HepG2 (cell line): ENCODE results near the gene ALB. TPM values are rescaled to one million over a fixed set of nuclear protein-coding genes. Genes with fewer than 3 reads are reported as not detected.

Source experiments
- ISL2 ChIP-seq: sonication (generic); formaldehyde crosslinking; IDR thresholded peaks from 2 replicates; pipeline ENCODE4 v1.5.0; 2020; ENCODE audit warnings: missing genetic modification reagents
- ISX ChIP-seq: sonication (generic); formaldehyde crosslinking; conservative IDR thresholded peaks from 2 replicates; pipeline ENCODE4 v1.5.0; 2020; ENCODE audit warnings: missing genetic modification reagents
- KLF11 ChIP-seq: IDR thresholded peaks from 2 replicates; pipeline ENCODE4 v1.6.1; 2016; ENCODE audit warnings: missing compliant biosample characterization
- NCOA5 ChIP-seq: sonication (generic); formaldehyde crosslinking; IDR thresholded peaks from 2 replicates; pipeline ENCODE4 v1.4.0; 2020; ENCODE audit warnings: missing genetic modification reagents
- SOX6 ChIP-seq, 2 experiments: fragments of 450-650 bp in 1 of 2; sonication (generic) in 1 of 2; formaldehyde crosslinking in 1 of 2; IDR thresholded peaks; 2 replicates each; pipeline versions ENCODE4 v1.4.0 to v1.6.1; 2017 to 2020; ENCODE audit warnings: antibody characterized with exemption in 1 of 2, mild to moderate bottlenecking in 1 of 2, missing genetic modification reagents in 1 of 2
- ZEB1 ChIP-seq: IDR thresholded peaks from 2 replicates; pipeline ENCODE4 v1.6.1; 2012; ENCODE audit warnings: mild to moderate bottlenecking, low read depth, inconsistent platforms; ENCODE audit not compliant: insufficient replicate concordance
- ZNF232 ChIP-seq: sonication (generic); formaldehyde crosslinking; IDR thresholded peaks from 2 replicates; pipeline ENCODE4 v1.4.0; 2020; ENCODE audit warnings: missing genetic modification reagents, borderline replicate concordance
- ZNF570 ChIP-seq: sonication (generic); formaldehyde crosslinking; IDR thresholded peaks from 2 replicates; pipeline ENCODE4 v1.4.0; 2020; ENCODE audit warnings: mild to moderate bottlenecking, missing genetic modification reagents, borderline replicate concordance
- ZSCAN29 ChIP-seq: sonication (generic); formaldehyde crosslinking; conservative IDR thresholded peaks from 2 replicates; pipeline ENCODE4 v1.4.0; 2020; ENCODE audit warnings: mild to moderate bottlenecking, missing genetic modification reagents
- polyA plus RNA-seq, 8 experiments: library from polyadenylated mRNA; depleted of rRNA in 3 of 8; stranded (reverse) in 7 of 8; unstranded in 1 of 8; fragments of >200 nt; fragmentation: Illumina TruSeq in 4 of 8; extraction: Trizol in 4 of 8; gene quantifications; 2 replicates each; pipeline versions ENCODE4 v1.2.1 to v1.2.3, GENCODE V29; 2011 to 2016; ENCODE audit warnings: low read depth in 4 of 8, missing spikeins in 1 of 8, mixed read lengths in 1 of 8; ENCODE audit not compliant: insufficient read depth in 1 of 8
- total RNA-seq, 5 experiments: library from RNA; depleted of rRNA; stranded (reverse); fragments of >200 nt; fragmentation: Illumina TruSeq; extraction: Trizol; gene quantifications; 2 replicates each; pipeline ENCODE4 v1.2.3, GENCODE V29; 2016; ENCODE audit warnings: low read depth in 1 of 5
- TF ChIP-seq, protein P1 (sequence below): sonication (generic); formaldehyde crosslinking; IDR thresholded peaks from 2 replicates; pipeline ENCODE4 v1.4.0; 2020; ENCODE audit warnings: missing genetic modification reagents
- TF ChIP-seq, protein P2 (sequence below): sonication (generic); formaldehyde crosslinking; IDR thresholded peaks from 2 replicates; pipeline ENCODE4 v1.8.1; 2023; ENCODE audit warnings: missing genetic modification reagents, mild to moderate bottlenecking, borderline replicate concordance
- TF ChIP-seq, protein P3 (sequence below): sonication (generic); formaldehyde crosslinking; IDR thresholded peaks from 2 replicates; pipeline ENCODE4 v1.4.0; 2020; ENCODE audit warnings: missing genetic modification reagents, borderline replicate concordance
- TF ChIP-seq, protein P4 (sequence below): sonication (generic); formaldehyde crosslinking; IDR thresholded peaks from 2 replicates; pipeline ENCODE4 v1.8.0; 2022; ENCODE audit warnings: mild to moderate bottlenecking, missing genetic modification reagents, borderline replicate concordance

ALB gene
- total and polyA plus RNA-seq, 2 of the 13 experiments (the other 11 are each of a cell fraction or from before 2014, with no cell fraction given) = 22,259 to 22,625 TPM

DNA sequence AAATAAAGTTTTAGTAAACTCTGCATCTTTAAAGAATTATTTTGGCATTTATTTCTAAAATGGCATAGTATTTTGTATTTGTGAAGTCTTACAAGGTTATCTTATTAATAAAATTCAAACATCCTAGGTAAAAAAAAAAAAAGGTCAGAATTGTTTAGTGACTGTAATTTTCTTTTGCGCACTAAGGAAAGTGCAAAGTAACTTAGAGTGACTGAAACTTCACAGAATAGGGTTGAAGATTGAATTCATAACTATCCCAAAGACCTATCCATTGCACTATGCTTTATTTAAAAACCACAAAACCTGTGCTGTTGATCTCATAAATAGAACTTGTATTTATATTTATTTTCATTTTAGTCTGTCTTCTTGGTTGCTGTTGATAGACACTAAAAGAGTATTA lies 370 bp downstream of the ALB start (continued):
- TF ChIP-seq, protein P1, sequence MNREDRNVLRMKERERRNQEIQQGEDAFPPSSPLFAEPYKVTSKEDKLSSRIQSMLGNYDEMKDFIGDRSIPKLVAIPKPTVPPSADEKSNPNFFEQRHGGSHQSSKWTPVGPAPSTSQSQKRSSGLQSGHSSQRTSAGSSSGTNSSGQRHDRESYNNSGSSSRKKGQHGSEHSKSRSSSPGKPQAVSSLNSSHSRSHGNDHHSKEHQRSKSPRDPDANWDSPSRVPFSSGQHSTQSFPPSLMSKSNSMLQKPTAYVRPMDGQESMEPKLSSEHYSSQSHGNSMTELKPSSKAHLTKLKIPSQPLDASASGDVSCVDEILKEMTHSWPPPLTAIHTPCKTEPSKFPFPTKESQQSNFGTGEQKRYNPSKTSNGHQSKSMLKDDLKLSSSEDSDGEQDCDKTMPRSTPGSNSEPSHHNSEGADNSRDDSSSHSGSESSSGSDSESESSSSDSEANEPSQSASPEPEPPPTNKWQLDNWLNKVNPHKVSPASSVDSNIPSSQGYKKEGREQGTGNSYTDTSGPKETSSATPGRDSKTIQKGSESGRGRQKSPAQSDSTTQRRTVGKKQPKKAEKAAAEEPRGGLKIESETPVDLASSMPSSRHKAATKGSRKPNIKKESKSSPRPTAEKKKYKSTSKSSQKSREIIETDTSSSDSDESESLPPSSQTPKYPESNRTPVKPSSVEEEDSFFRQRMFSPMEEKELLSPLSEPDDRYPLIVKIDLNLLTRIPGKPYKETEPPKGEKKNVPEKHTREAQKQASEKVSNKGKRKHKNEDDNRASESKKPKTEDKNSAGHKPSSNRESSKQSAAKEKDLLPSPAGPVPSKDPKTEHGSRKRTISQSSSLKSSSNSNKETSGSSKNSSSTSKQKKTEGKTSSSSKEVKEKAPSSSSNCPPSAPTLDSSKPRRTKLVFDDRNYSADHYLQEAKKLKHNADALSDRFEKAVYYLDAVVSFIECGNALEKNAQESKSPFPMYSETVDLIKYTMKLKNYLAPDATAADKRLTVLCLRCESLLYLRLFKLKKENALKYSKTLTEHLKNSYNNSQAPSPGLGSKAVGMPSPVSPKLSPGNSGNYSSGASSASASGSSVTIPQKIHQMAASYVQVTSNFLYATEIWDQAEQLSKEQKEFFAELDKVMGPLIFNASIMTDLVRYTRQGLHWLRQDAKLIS (CRISPR knock-in tag) = peak; percentile 93
- no peak for TF ChIP-seq ZEB1
- TF ChIP-seq, protein P2, sequence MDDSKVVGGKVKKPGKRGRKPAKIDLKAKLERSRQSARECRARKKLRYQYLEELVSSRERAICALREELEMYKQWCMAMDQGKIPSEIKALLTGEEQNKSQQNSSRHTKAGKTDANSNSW (CRISPR knock-in tag) = no peak
- TF ChIP-seq, protein P3, sequence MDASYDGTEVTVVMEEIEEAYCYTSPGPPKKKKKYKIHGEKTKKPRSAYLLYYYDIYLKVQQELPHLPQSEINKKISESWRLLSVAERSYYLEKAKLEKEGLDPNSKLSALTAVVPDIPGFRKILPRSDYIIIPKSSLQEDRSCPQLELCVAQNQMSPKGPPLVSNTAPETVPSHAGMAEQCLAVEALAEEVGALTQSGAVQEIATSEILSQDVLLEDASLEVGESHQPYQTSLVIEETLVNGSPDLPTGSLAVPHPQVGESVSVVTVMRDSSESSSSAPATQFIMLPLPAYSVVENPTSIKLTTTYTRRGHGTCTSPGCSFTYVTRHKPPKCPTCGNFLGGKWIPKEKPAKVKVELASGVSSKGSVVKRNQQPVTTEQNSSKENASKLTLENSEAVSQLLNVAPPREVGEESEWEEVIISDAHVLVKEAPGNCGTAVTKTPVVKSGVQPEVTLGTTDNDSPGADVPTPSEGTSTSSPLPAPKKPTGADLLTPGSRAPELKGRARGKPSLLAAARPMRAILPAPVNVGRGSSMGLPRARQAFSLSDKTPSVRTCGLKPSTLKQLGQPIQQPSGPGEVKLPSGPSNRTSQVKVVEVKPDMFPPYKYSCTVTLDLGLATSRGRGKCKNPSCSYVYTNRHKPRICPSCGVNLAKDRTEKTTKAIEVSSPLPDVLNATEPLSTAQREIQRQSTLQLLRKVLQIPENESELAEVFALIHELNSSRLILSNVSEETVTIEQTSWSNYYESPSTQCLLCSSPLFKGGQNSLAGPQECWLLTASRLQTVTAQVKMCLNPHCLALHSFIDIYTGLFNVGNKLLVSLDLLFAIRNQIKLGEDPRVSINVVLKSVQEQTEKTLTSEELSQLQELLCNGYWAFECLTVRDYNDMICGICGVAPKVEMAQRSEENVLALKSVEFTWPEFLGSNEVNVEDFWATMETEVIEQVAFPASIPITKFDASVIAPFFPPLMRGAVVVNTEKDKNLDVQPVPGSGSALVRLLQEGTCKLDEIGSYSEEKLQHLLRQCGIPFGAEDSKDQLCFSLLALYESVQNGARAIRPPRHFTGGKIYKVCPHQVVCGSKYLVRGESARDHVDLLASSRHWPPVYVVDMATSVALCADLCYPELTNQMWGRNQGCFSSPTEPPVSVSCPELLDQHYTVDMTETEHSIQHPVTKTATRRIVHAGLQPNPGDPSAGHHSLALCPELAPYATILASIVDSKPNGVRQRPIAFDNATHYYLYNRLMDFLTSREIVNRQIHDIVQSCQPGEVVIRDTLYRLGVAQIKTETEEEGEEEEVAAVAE (CRISPR knock-in tag) = 0 out of 2 replicates have a peak, but pooled peaks have one; percentile 7
- TF ChIP-seq KLF11 (CRISPR knock-in tag) = 0 out of 2 replicates have a peak, but pooled peaks have one; percentile 11
- TF ChIP-seq, protein P4, sequence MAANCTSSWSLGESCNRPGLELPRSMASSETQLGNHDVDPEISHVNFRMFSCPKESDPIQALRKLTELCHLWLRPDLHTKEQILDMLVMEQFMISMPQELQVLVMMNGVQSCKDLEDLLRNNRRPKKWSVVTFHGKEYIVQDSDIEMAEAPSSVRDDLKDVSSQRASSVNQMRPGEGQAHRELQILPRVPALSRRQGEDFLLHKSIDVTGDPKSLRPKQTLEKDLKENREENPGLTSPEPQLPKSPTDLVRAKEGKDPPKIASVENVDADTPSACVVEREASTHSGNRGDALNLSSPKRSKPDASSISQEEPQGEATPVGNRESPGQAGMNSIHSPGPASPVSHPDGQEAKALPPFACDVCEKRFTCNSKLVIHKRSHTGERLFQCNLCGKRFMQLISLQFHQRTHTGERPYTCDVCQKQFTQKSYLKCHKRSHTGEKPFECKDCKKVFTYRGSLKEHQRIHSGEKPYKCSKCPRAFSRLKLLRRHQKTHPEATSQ (CRISPR knock-in tag) = peak; percentile 16; the same call in 1 of the 2 replicates
- no peak for TF ChIP-seq ZNF570
- TF ChIP-seq NCOA5 (CRISPR knock-in tag) = no peak
- no peak for TF ChIP-seq ZSCAN29 (CRISPR knock-in tag)
- TF ChIP-seq SOX6 (IDR thresholded peaks at IDR 0.05) = no peak
- no peak for TF ChIP-seq SOX6 (CRISPR knock-in tag; IDR thresholded peaks at IDR 0.05)
- TF ChIP-seq ISX (CRISPR knock-in tag) = no peak
- no peak for TF ChIP-seq ZNF232 (CRISPR knock-in tag)
- TF ChIP-seq ISL2 = no peak
